ENCODE data around the gene CYP24A1. TPM values are rescaled to one million over a fixed set of nuclear protein-coding genes. Genes with fewer than 3 reads are reported as not detected.

CYP24A1 gene
- total RNA-seq, 4 donors from 2014 or later = 0.69 TPM; not detected in 3

DNA sequence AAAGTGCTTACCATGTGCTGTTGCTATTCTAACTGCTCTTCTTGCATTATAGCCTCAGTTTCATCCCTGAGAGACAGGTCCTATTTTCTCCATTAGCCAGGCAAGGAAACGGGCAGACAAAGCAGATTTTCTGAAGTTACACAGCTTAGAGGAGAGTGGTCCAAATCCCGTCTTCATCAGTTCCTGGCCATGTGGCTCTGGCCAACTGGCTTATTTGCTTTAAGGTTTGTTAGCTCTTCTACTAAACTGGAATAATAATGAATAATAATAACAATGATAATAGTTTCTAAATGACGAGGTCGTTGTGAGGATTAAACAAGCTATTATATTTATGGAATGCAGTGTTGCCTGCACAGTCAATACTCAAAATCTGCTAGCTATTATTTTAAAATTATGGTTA is 67.6 kb downstream of the CYP24A1 start:
- Histone ChIP-seq H3K27ac (no peak overlapping the region), H3K36me3 (no peaks in the 10 kb centered on the region), H3K27me3 (peaks cover 14% of the 10 kb centered on the region), H3K4me3 (no peak overlapping the region), H3K4me1 (no peaks in the 10 kb centered on the region), H3K9me3 (no peaks in the 10 kb centered on the region)
- no peak for ATAC-seq
- TF ChIP-seq POLR2A (IDR thresholded peaks at IDR 0.05) (no peak), EP300 (IDR thresholded peaks at IDR 0.05) (no peak), POLR2AphosphoS5 (IDR thresholded peaks at IDR 0.05) (no peak)
- TF ChIP-seq, protein P1, sequence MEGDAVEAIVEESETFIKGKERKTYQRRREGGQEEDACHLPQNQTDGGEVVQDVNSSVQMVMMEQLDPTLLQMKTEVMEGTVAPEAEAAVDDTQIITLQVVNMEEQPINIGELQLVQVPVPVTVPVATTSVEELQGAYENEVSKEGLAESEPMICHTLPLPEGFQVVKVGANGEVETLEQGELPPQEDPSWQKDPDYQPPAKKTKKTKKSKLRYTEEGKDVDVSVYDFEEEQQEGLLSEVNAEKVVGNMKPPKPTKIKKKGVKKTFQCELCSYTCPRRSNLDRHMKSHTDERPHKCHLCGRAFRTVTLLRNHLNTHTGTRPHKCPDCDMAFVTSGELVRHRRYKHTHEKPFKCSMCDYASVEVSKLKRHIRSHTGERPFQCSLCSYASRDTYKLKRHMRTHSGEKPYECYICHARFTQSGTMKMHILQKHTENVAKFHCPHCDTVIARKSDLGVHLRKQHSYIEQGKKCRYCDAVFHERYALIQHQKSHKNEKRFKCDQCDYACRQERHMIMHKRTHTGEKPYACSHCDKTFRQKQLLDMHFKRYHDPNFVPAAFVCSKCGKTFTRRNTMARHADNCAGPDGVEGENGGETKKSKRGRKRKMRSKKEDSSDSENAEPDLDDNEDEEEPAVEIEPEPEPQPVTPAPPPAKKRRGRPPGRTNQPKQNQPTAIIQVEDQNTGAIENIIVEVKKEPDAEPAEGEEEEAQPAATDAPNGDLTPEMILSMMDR (IDR thresholded peaks at IDR 0.05) = no peak
- WGBS, 2 donors (ENCODE audit: low coverage in 1 of 2) = 44 to 67% methylated on average over 4 of the region's 4 CpGs

DNA sequence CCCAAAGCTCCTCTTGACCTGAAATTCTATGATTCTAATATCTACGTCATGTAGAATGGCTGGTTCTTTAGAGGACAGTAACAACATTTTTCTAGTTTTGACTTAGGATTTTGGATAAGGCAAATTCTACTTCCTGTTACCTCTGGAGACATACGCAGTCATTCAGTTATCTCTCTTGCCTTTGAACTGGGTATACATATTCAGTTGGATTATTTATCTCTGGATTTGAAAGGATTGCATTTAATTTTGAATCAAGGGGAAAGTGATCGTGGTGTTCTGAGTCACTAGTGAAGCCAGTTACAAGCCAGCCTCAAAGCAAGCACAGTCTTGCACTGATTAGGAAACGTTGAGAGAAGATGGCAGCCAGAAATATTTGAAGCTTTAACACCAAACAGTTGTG is 68.1 kb downstream of the CYP24A1 start:
- Histone ChIP-seq H3K9me3 (no peaks in the 10 kb centered on the region), H3K36me3 (no peaks in the 10 kb centered on the region), H3K27me3 (peaks cover 14% of the 10 kb centered on the region), H3K4me3 (no peak overlapping the region), H3K27ac (no peak overlapping the region), H3K4me1 (no peaks in the 10 kb centered on the region)
- TF ChIP-seq POLR2A (IDR thresholded peaks at IDR 0.05) (no peak), POLR2AphosphoS5 (IDR thresholded peaks at IDR 0.05) (no peak), EP300 (IDR thresholded peaks at IDR 0.05) (no peak)
- TF ChIP-seq, protein P1 (IDR thresholded peaks at IDR 0.05) = no peak
- WGBS, 2 donors (ENCODE audit: low coverage in 1 of 2) = 40 to 51% methylated on average over 3 to 4 of the region's 4 CpGs
- ATAC-seq = no peak

DNA sequence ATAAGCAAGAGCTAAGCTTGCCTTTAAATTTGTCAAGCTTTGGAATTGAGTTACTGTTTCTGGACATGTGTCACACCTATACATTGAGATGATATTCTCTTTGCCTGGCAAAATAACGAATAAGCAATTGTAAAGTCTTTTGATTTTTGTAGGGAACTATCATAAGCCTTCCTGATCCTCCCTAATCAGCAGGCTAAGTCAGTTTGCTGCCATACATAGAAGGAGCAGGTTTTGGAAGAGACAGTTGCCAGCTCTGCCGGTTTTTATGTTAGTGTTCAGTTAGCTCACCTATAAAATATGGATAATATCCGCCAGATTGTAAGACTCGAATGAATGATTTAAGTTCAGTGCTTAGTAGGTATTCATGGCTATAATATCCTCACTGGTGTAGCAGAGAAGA is 69.0 kb downstream of the CYP24A1 start:
- Histone ChIP-seq H3K27ac (no peak overlapping the region), H3K36me3 (no peaks in the 10 kb centered on the region), H3K9me3 (no peaks in the 10 kb centered on the region), H3K4me3 (no peak overlapping the region), H3K27me3 (peaks cover 14% of the 10 kb centered on the region), H3K4me1 (no peaks in the 10 kb centered on the region)
- 73 to 89% methylated on average over 3 to 4 of the region's 4 CpGs for WGBS, 2 donors (ENCODE audit: low coverage in 1 of 2)
- no peak for ATAC-seq
- TF ChIP-seq, protein P1 (IDR thresholded peaks at IDR 0.05) = no peak
- TF ChIP-seq POLR2A (IDR thresholded peaks at IDR 0.05) = no peak
- no peak for TF ChIP-seq POLR2AphosphoS5 (IDR thresholded peaks at IDR 0.05)
- TF ChIP-seq EP300 (IDR thresholded peaks at IDR 0.05) = no peak

DNA sequence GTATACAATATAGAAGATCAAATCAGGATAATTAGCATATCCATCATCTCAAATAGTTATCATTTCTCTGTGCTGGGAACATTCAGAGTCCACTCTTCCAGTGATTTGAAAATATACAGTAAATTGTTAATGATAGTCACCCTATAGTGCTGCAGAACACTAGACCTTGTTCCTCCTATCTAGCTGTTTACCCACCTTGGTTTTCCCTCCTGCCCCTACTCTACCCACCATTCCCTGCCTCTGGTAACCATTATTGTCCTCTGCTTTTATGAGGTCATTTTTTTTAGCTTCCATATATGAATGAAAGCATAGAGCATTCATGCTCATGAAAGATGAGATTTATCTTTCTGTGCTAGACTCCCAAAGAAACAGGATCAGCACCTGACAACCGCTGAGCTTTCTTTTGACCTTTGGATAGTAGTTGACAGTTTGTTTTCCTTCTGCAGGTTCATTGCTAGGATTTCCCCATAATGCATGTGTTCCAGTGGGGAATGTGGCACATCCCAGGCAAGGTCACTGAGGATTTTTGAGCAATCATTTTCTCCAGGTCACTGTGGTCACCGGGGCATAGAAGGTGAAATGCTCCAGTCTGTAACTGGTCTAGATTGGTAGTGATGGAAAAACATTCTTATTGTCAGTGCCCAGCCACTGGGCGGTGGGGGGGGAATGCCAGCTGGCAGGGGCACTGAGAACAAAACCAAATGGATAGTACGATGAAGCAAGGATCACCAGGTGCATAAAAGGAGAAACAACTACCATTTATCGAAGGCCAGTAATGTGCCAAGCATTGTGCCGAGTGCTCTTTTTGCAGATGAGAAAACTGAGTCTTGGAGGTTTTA is 69.8 kb downstream of the CYP24A1 start:
- Histone ChIP-seq H3K9me3 (no peaks in the 10 kb centered on the region), H3K4me3 (no peak overlapping the region), H3K27me3 (peaks cover 14% of the 10 kb centered on the region), H3K27ac (no peak overlapping the region), H3K4me1 (no peaks in the 10 kb centered on the region), H3K36me3 (no peaks in the 10 kb centered on the region)
- no peak for ATAC-seq
- TF ChIP-seq POLR2AphosphoS5 (IDR thresholded peaks at IDR 0.05) (no peak), POLR2A (IDR thresholded peaks at IDR 0.05) (no peak)
- TF ChIP-seq, protein P1 (IDR thresholded peaks at IDR 0.05) = no peak
- WGBS, 2 donors (ENCODE audit: low coverage in 1 of 2) = 59 to 82% methylated on average over 5 to 6 of the region's 6 CpGs

Other genes with a start within 250 kb of the CYP24A1 start
- gene BCAS1, start 103.4 kb downstream of the CYP24A1 start, total RNA-seq = 1 to 10 TPM in 1 of 4 donors, under 1 TPM in 1, not detected in 2; 0.35 to 1.0 TPM
- gene PFDN4, start 34.1 kb upstream of the CYP24A1 start, total RNA-seq = 10 to 100 TPM; 39.2 to 91.8 (median 48.5) TPM

Data from gastroesophageal sphincter (tissue), 4 donors.